C4-2B (cell line): ENCODE data around the gene PRKAG2.

ENCODE experiments used
- H3K27ac ChIP-seq: fragments of 450-650 bp; 2 replicates; pipeline ENCODE4 v1.5.1; 2017
- ZFX ChIP-seq: fragments of 450-650 bp; IDR thresholded peaks from 2 replicates; pipeline ENCODE4 v1.6.1; 2017
- TF ChIP-seq, protein P1 (sequence below): fragments of 450-650 bp; conservative IDR thresholded peaks from 2 replicates; pipeline ENCODE4 v1.5.1; 2017; ENCODE audit warnings: mild to moderate bottlenecking

Gene PRKAG2

DNA sequence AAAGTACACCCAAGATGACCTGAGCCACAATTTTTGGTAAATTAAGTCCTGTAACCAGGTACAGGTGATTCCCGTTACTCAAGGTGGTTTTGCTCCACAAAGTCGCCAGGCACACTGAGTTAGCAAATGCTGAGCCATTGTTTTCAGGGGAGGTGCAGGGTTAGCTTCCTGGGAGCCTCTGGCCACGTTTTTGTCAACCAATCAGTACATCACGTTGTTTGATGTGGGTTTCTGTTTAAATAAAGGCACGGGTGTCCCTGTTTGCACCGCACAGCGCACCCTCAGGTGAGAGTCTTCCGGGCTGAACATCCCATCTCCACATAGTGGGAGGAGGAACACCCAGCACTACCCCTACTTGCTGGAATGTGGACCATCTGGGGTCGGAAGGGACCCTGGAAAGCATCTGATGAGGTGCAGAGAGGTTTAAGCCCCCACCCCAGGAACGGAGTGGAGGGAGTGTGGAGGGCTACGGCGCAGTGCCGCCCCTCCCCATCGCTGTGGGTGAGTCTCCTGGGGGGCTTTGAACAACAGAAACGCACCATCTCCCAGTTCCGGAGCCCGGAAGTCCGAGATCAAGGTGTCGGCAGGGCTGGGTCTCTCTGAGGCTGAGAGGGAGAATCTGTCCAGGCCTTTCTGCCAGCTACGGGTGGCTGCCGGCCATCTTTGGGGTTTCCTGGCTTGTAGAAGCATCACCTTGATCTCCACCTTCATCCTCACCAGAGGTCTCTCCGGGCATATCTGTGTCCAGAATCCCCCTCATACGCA lies 42.5 kb downstream of the PRKAG2 start:
- H3K27ac ChIP-seq: no peak overlapping the region
- no peak for TF ChIP-seq ZFX
- TF ChIP-seq, protein P1, sequence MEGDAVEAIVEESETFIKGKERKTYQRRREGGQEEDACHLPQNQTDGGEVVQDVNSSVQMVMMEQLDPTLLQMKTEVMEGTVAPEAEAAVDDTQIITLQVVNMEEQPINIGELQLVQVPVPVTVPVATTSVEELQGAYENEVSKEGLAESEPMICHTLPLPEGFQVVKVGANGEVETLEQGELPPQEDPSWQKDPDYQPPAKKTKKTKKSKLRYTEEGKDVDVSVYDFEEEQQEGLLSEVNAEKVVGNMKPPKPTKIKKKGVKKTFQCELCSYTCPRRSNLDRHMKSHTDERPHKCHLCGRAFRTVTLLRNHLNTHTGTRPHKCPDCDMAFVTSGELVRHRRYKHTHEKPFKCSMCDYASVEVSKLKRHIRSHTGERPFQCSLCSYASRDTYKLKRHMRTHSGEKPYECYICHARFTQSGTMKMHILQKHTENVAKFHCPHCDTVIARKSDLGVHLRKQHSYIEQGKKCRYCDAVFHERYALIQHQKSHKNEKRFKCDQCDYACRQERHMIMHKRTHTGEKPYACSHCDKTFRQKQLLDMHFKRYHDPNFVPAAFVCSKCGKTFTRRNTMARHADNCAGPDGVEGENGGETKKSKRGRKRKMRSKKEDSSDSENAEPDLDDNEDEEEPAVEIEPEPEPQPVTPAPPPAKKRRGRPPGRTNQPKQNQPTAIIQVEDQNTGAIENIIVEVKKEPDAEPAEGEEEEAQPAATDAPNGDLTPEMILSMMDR: no peak

DNA sequence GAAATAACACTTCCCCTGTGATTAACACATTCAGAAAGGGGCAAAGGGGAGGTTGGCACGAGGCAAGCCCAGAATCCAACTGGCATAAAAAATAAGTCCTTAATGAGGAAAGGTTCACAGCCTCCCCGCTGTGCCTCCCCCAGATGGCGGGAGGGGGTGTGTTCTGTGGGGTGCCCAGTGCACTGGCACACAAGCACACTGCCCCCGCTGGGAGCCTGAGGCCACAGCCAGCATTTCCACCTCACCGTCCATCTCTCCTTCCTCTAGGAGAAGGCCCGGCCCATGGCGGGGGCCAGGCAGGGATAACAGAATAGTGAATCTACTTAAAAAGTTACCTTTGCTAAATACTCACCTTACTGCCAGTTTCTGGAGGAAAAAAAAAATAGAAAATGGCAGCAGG lies 43.2 kb downstream of the PRKAG2 start:
- TF ChIP-seq ZFX: no peak
- TF ChIP-seq, protein P1: no peak
- H3K27ac ChIP-seq: no peak overlapping the region

- no peak overlapping the region for H3K27ac ChIP-seq
- TF ChIP-seq, protein P1: no peak
- no peak for TF ChIP-seq ZFX
Observed at GRCh38 chr7:151833213-151833651, 43.7 kb downstream of the PRKAG2 start.

DNA sequence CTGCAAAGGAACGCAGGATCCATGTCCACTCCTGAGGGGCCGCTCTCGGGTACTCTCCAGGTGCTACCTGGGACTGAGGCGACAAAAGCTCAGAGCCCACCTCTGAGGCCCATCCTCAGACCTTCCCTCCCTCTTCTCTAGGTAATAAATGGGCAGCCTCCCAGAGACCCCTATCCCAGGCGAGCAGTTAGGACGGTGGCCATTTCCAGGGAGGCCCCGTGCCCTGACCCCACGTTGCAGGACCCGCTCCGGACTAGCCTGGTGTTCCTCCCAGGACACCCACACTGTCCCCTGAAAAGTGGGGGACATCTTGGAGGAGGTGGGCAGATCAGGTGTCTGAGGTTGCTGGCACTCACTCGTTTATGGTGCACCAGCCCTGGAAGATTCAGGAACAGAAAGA lies 44.3 kb downstream of the PRKAG2 start:
- TF ChIP-seq, protein P1: no peak
- TF ChIP-seq ZFX: no peak

DNA sequence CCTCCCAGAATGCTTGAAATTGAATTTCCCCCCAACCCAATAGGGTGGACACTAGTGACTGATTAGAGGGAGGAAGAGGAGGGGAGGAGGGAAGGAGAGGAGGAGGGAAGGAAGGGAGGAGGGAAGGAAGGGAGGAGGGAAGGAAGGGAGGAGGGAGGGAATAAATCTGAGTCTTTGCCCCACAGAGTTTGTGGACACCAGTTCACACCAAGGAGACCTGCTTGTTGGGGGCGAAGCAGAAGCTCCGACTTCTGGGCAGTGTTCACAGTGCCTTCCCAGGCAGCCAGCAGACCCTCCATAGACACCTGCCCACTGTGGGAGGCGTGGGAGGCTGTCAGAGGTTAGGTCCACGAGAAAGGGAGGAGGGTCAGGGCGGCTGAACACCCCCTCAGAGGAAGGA lies 44.8 kb downstream of the PRKAG2 start:
- no peak overlapping the region for H3K27ac ChIP-seq
- no peak for TF ChIP-seq ZFX
- TF ChIP-seq, protein P1: no peak

More for the DNA sequence above, 44.3 kb downstream of the PRKAG2 start:
- no peak overlapping the region for H3K27ac ChIP-seq

DNA sequence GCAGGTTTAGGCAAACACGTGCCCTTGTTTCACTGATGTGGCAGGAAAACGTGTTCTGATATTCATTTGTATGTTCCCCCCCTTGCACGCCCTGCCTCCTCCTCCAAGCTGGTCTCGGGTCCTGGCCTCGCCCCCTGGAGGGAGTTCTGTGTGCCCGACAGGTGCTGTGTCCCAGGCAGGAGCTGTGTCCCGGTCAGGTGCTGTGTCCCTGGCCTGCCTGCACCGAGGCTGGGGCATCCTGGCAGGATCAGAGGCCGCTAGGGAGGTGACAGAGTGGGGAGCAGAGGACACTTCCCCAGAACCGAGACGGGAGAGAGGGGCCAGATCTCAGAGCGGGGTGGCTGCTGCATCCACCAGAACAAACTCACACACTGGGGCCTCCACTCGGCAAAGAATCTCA lies 45.3 kb downstream of the PRKAG2 start:
- TF ChIP-seq, protein P1: no peak
- TF ChIP-seq ZFX: no peak
- H3K27ac ChIP-seq: no peak overlapping the region

GRCh38 chr7:151830121-151830830 lies 46.6 kb downstream of the PRKAG2 start:
- TF ChIP-seq ZFX: no peak
- TF ChIP-seq, protein P1: no peak
- no peak overlapping the region for H3K27ac ChIP-seq
